HepG2 (cell line): ENCODE data around the gene PPOX. TPM values are rescaled to one million over a fixed set of nuclear protein-coding genes. Genes with fewer than 3 reads are reported as not detected.

Experiments
- ATAC-seq: fragments of 200-7000 bp; cut with Tn5 transposase; 3 replicates; pipeline ENCODE4 v1.9.1; 2020; ENCODE audit warnings: mild to moderate bottlenecking, moderate library complexity
- BruUV-seq: library from RNA; stranded (reverse); fragments of 400-500 nt; replicated peaks from 2 replicates; lab custom pipeline; 2021; lab: Mats Ljungman, UMichigan
- CTCF ChIA-PET: fragments of 300-600 bp; formaldehyde crosslinking; extraction: SDS; loops from one replicate; lab custom pipeline; 2021; ENCODE audit warnings: low total read pairs, inconsistent platforms, low intra/inter-chr PET ratio; lab: Yijun Ruan, JAX
- POLR2A ChIA-PET: fragments of 350-600 bp; sonication (Branson Sonifier 250); formaldehyde crosslinking; loops from one replicate; lab custom pipeline; 2020; ENCODE audit warnings: antibody characterized with exemption, inconsistent platforms; lab: Yijun Ruan, JAX
- DNase-seq: peaks from one replicate; pipeline ENCODE4 v3.0.0-alpha.2; 2015; ENCODE audit warnings: low spot score
- FAIRE-seq: peaks from 3 replicates; lab custom pipeline; 2011; peaks lifted over from hg19 to GRCh38; lab: Jason Lieb, UNC
- H2AFZ ChIP-seq: one replicate; pipeline ENCODE4 v1.6.1; 2011; ENCODE audit warnings: low read length, inconsistent platforms
- H3K27ac ChIP-seq: fragments of 300-600 bp; 3 replicates; pipeline ENCODE4 v1.8.0; 2011; ENCODE audit warnings: mixed run types, mild to moderate bottlenecking, mixed read lengths, low read length, inconsistent platforms; ENCODE audit not compliant: insufficient read depth; ENCODE audit errors: extremely low read length
- H3K27me3 ChIP-seq, 2 experiments: fragments of 200-600 bp in 1 of 2; 2 replicates in 1 of 2; 3 replicates in 1 of 2; pipeline versions ENCODE4 v1.6.0 to v1.8.0; 2011; ENCODE audit warnings: low read length in 2 of 2, mild to moderate bottlenecking in 2 of 2, moderate library complexity in 2 of 2, inconsistent platforms in 1 of 2; ENCODE audit not compliant: insufficient read depth in 2 of 2, control insufficient read depth in 1 of 2
- H3K36me3 ChIP-seq, 2 experiments: fragments of 200-600 bp in 1 of 2; replicated peaks in 1 of 2; 2 replicates in 1 of 2; 3 replicates in 1 of 2; pipeline versions ENCODE4 v1.5.1 to v1.8.0; 2011; ENCODE audit warnings: low read length in 2 of 2, inconsistent platforms in 1 of 2; ENCODE audit not compliant: insufficient read depth in 2 of 2, control insufficient read depth in 1 of 2
- H3K4me1 ChIP-seq: 2 replicates; pipeline ENCODE4 v1.5.1; 2012; ENCODE audit warnings: low read length, inconsistent platforms; ENCODE audit not compliant: insufficient read depth
- H3K4me2 ChIP-seq: 2 replicates; pipeline ENCODE4 v1.6.0; 2011; ENCODE audit warnings: low read depth, low read length, inconsistent platforms
- H3K4me3 ChIP-seq, 3 experiments: fragments of 200-600 bp in 1 of 3; sonication (generic), shearing (Covaris generic) in 1 of 3; replicated peaks in 1 of 3; 2 replicates each; pipeline ENCODE4 v1.5.1; 2011 to 2016; ENCODE audit warnings: low read length in 3 of 3, inconsistent platforms in 2 of 3, low read depth in 2 of 3, mild to moderate bottlenecking in 2 of 3, control low read depth in 1 of 3, mixed read lengths in 1 of 3; ENCODE audit not compliant: insufficient read depth in 1 of 3
- H3K79me2 ChIP-seq: one replicate; pipeline ENCODE4 v1.6.1; 2011; ENCODE audit warnings: low read length, inconsistent platforms; ENCODE audit not compliant: insufficient read depth
- H3K9ac ChIP-seq: 2 replicates; pipeline ENCODE4 v1.6.0; 2011; ENCODE audit warnings: mild to moderate bottlenecking, low read depth, low read length, inconsistent platforms; ENCODE audit not compliant: insufficient read depth
- H3K9me3 ChIP-seq: 2 replicates; pipeline ENCODE4 v1.5.1; 2012; ENCODE audit warnings: mild to moderate bottlenecking, low read length
- H4K20me1 ChIP-seq: 2 replicates; pipeline ENCODE4 v1.6.0; 2011; ENCODE audit warnings: inconsistent platforms, mild to moderate bottlenecking, low read length, moderate library complexity; ENCODE audit not compliant: insufficient read depth
- AKNA ChIP-seq: sonication (generic); formaldehyde crosslinking; IDR thresholded peaks from 2 replicates; pipeline ENCODE4 v1.4.0; 2020; ENCODE audit warnings: missing genetic modification reagents, borderline replicate concordance
- E2F2 ChIP-seq: sonication (generic); formaldehyde crosslinking; IDR thresholded peaks from 2 replicates; pipeline ENCODE4 v1.4.0; 2020; ENCODE audit warnings: missing genetic modification reagents, borderline replicate concordance
- E2F5 ChIP-seq: sonication (generic); formaldehyde crosslinking; conservative IDR thresholded peaks from 2 replicates; pipeline ENCODE4 v1.4.0; 2020; ENCODE audit warnings: missing genetic modification reagents
- HNRNPK ChIP-seq: fragments of 200-400 bp; formaldehyde crosslinking; IDR thresholded peaks from 2 replicates; pipeline ENCODE4 v1.6.1; 2018; ENCODE audit warnings: low read length, low read depth, moderate library complexity, mild to moderate bottlenecking; ENCODE audit not compliant: poor library complexity, severe bottlenecking
- IRF9 ChIP-seq: sonication (generic); formaldehyde crosslinking; IDR thresholded peaks from 2 replicates; pipeline ENCODE4 v1.8.0; 2022; ENCODE audit warnings: missing genetic modification reagents, mild to moderate bottlenecking, borderline replicate concordance
- KLF15 ChIP-seq: sonication (generic); formaldehyde crosslinking; IDR thresholded peaks from 2 replicates; pipeline ENCODE4 v1.8.1; 2023; ENCODE audit warnings: borderline replicate concordance, mild to moderate bottlenecking, inconsistent platforms, missing genetic modification reagents, mixed read lengths
- NCOA1 ChIP-seq: sonication (generic); formaldehyde crosslinking; IDR thresholded peaks from 2 replicates; pipeline ENCODE4 v1.9.0; 2021; ENCODE audit warnings: missing genetic modification reagents
- PITX1 ChIP-seq: sonication (generic); formaldehyde crosslinking; IDR thresholded peaks from 2 replicates; pipeline ENCODE4 v1.5.1; 2020; ENCODE audit warnings: mild to moderate bottlenecking, missing genetic modification reagents
- ZNF547 ChIP-seq: sonication (generic); formaldehyde crosslinking; IDR thresholded peaks from 2 replicates; pipeline ENCODE4 v1.5.1; 2020; ENCODE audit warnings: mild to moderate bottlenecking, missing genetic modification reagents
- WGBS: methylation state at CpG from one replicate; pipeline ENCODE4 v1.1.6; 2017; ENCODE audit warnings: low lambda C conversion rate; 5-methylcytosine and 5-hydroxymethylcytosine counted together
- in situ Hi-C: cut with HindIII; loops from 2 replicates; pipeline ENCODE4 v1.10.0; 2017; ENCODE audit warnings: low pct_unique_long_range_greater_than_20kb; ENCODE audit not compliant: extremely low pct_ligation_motif_present
- intact Hi-C: fragments of 100-400 bp; cut with micrococcal nuclease; formaldehyde crosslinking; loops from one replicate; pipeline ENCODE4 v1.10.0; 2022; ENCODE audit not compliant: unreplicated experiment
- polyA plus RNA-seq, 8 experiments: library from polyadenylated mRNA; depleted of rRNA in 3 of 8; stranded (reverse) in 7 of 8; unstranded in 1 of 8; fragments of >200 nt; fragmentation: Illumina TruSeq in 4 of 8; extraction: Trizol in 4 of 8; gene quantifications; 2 replicates each; pipeline versions ENCODE4 v1.2.1 to v1.2.3, GENCODE V29; 2011 to 2016; ENCODE audit warnings: low read depth in 4 of 8, missing spikeins in 1 of 8, mixed read lengths in 1 of 8; ENCODE audit not compliant: insufficient read depth in 1 of 8
- total RNA-seq, 5 experiments: library from RNA; depleted of rRNA; stranded (reverse); fragments of >200 nt; fragmentation: Illumina TruSeq; extraction: Trizol; gene quantifications; 2 replicates each; pipeline ENCODE4 v1.2.3, GENCODE V29; 2016; ENCODE audit warnings: low read depth in 1 of 5

PPOX gene
- total and polyA plus RNA-seq, 2 of the 13 experiments (the other 11 are each of a cell fraction or from before 2014, with no cell fraction given) = 15.5 to 27.7 TPM

- ChIA-PET CTCF (interaction anchor here (1.5 kb wide), 1 partner anchor 187 kb away, joined by 6 read pairs; no protein-coding TSS in a partner anchor), POLR2A (no interaction called here)
- Histone ChIP-seq H3K79me2 (no peaks in the 10 kb centered on the region), H3K9me3 (no peaks in the 10 kb centered on the region), H3K27me3 (no peaks in the 10 kb centered on the region), H3K36me3 (no peaks in the 10 kb centered on the region; a peak in 1 of 5 replicates), H4K20me1 (no peaks in the 10 kb centered on the region), H2AFZ (no peak overlapping the region), H3K4me1 (peaks cover 53% of the 10 kb centered on the region), H3K4me2 (no peak overlapping the region), H3K9ac (no peak overlapping the region), H3K4me3 (no peak overlapping the region), H3K27ac (no peak overlapping the region)
- 79% methylated on average over 3 of the region's 4 CpGs for WGBS
- TF ChIP-seq E2F2 (CRISPR knock-in tag) = no peak
- no peak for TF ChIP-seq KLF15 (CRISPR knock-in tag)
- TF ChIP-seq PITX1 (CRISPR knock-in tag) = no peak
- TF ChIP-seq NCOA1 = no peak
- DNase-seq = no peak
- no peak for FAIRE-seq
- BruUV-seq = no TSS peak
- in situ Hi-C loops (loop anchor here (5.0 kb wide), 1 partner anchor 187 kb away; no protein-coding TSS in a partner anchor), intact Hi-C loops (no loop called here)
- no peak for ATAC-seq
These were observed 28.9 kb downstream of the PPOX start for GRCh38 chr1:161195171-161195570.

- no peaks in the 10 kb centered on the region for H3K9me3 ChIP-seq
- FAIRE-seq = no peak
- WGBS = 98% methylated on average over 5 of the region's 7 CpGs
- no peaks in the 10 kb centered on the region for H3K27me3 ChIP-seq
- H3K79me2 ChIP-seq = no peaks in the 10 kb centered on the region
- no peak for ATAC-seq
- ChIA-PET POLR2A (interaction anchor here (3.5 kb wide), 1 partner anchor 28 kb away, joined by 44 read pairs; the partner anchor contains the start of genes APOA2 and TOMM40L), CTCF (no interaction called here)
- no TSS peak for BruUV-seq
- H3K9ac ChIP-seq = no peak overlapping the region
- no peak overlapping the region for H3K4me3 ChIP-seq
- H3K4me2 ChIP-seq = no peak overlapping the region
- peaks cover 63% of the 10 kb centered on the region for H3K4me1 ChIP-seq
- no peak overlapping the region for H2AFZ ChIP-seq
- intact Hi-C loops = no loop called here
- H3K36me3 ChIP-seq = no peaks in the 10 kb centered on the region; a peak in 1 of 5 replicates
- H4K20me1 ChIP-seq = no peaks in the 10 kb centered on the region
- in situ Hi-C loops = loop anchor here (5.0 kb wide), 1 partner anchor 186 kb away; no protein-coding TSS in a partner anchor
- no peak overlapping the region for H3K27ac ChIP-seq
- no peak for DNase-seq
- no peak for TF ChIP-seq IRF9 (CRISPR knock-in tag)
- TF ChIP-seq HNRNPK = no peak
- TF ChIP-seq E2F5 = no peak
- TF ChIP-seq ZNF547 (CRISPR knock-in tag) = no peak
- no peak for TF ChIP-seq AKNA (CRISPR knock-in tag)
These were observed 29.9 kb downstream of the PPOX start for GRCh38 chr1:161196111-161196510.
